MM.1S (cell line): ENCODE results near the gene PCDHA4.

Experiments
- EZH2 ChIP-seq: fragments of 300-600 bp; sonication (generic); optimal IDR thresholded peaks from 2 replicates; pipeline ENCODE3; 2017; ENCODE audit warnings: low read depth, mild to moderate bottlenecking, antibody characterized with exemption, low read length, mixed read lengths
- TF ChIP-seq, protein P1 (sequence below): fragments of 300-600 bp; sonication (generic); IDR thresholded peaks from 2 replicates; pipeline ENCODE4 v1.5.1; 2016; ENCODE audit warnings: antibody characterized with exemption, low read length, mixed read lengths

DNA sequence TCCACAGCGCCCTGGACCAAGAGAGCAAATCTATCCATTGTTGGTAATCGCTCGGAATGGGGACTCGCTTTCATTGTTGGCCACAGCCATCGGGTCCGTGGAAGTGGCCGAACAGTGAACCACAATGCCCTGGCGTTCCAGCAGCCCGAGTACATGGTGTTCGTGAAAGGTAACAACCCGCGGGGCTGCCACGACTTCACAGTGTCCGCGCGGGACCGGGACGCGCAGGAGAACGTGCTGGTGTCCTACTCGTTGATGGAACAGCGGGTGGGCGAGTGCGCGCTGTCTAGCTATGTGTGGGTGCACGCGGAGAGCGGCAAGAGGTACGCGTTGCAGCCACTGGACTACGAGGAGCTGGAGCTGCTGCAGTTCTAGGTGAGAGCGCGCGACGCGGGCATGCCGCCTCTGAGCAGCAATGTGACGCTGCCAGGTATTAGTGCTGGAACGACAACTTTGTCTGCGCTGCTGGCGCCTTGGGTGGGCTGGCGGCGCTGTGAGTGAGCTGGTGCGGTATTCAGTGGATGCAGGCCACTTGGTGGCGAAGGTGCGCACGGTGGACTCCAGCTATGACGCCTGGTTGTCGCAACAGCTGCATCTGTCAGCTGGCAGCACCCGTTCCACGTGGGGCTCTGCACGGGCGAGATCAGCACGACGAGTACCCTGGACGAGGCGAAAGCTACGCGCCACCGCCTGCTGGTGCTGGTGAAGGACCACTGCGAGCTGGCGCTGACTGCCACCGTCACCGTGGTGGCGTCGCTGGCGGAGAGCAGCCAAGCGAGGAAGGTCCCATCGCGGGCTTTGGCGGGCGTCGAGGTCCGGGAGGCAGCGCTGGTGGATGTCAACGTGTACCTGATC lies 55.8 kb downstream of the PCDHA4 start:
- TF ChIP-seq, protein P1, sequence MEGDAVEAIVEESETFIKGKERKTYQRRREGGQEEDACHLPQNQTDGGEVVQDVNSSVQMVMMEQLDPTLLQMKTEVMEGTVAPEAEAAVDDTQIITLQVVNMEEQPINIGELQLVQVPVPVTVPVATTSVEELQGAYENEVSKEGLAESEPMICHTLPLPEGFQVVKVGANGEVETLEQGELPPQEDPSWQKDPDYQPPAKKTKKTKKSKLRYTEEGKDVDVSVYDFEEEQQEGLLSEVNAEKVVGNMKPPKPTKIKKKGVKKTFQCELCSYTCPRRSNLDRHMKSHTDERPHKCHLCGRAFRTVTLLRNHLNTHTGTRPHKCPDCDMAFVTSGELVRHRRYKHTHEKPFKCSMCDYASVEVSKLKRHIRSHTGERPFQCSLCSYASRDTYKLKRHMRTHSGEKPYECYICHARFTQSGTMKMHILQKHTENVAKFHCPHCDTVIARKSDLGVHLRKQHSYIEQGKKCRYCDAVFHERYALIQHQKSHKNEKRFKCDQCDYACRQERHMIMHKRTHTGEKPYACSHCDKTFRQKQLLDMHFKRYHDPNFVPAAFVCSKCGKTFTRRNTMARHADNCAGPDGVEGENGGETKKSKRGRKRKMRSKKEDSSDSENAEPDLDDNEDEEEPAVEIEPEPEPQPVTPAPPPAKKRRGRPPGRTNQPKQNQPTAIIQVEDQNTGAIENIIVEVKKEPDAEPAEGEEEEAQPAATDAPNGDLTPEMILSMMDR = no peak
- TF ChIP-seq EZH2 = no peak
